Measurements from ENCODE around the gene GABBR2.
"Not testable (repeated sequence)": the region's sequence is repeated elsewhere in the genome, so short reads cannot be mapped to it uniquely, and the experiment has no call there.

GABBR2 gene

GRCh38 chr9:98515506-98516204 is 193.1 kb downstream of the GABBR2 start:
- DNase-seq (ENCODE audit: low spot score), result no peak

GRCh38 chr9:98514841-98515240 is 193.9 kb downstream of the GABBR2 start:
- DNase-seq (ENCODE audit: low spot score), result no peak

GRCh38 chr9:98508217-98508919 is 200.4 kb downstream of the GABBR2 start:
- DNase-seq (ENCODE audit: low spot score), result not testable (repeated sequence)

- DNase-seq (ENCODE audit: low spot score), result no peak
These were observed 202.2 kb downstream of the GABBR2 start for GRCh38 chr9:98506422-98507054.

- DNase-seq (ENCODE audit: low spot score), result no peak
These were observed 204.1 kb downstream of the GABBR2 start for GRCh38 chr9:98504298-98505282.

DNA sequence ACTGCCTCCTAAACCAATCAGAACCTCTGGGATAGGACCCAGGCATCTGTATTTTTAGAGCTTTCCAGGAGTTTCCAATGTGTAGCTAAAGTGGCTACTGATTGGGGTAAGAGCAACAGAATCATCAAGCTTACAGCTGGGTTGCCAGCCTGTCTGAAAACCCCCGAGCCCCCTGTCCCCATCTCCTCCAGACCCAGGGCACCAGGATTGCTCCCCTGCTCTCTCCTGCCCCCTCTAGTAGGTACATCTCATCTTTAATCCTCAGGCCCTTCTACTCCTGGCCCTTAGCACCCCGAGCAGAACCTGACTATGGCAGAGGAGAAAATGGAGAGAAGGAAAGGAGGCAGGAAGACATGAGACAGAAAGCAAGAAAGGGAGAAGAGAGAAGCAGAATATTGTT is 204.9 kb downstream of the GABBR2 start:
- no peak for DNase-seq (ENCODE audit: low spot score)

- no peak for DNase-seq (ENCODE audit: low spot score)
These were observed 205.8 kb downstream of the GABBR2 start for GRCh38 chr9:98502976-98503325.

GRCh38 chr9:98502311-98502975 is 206.3 kb downstream of the GABBR2 start:
- no peak for DNase-seq (ENCODE audit: low spot score)

DNA sequence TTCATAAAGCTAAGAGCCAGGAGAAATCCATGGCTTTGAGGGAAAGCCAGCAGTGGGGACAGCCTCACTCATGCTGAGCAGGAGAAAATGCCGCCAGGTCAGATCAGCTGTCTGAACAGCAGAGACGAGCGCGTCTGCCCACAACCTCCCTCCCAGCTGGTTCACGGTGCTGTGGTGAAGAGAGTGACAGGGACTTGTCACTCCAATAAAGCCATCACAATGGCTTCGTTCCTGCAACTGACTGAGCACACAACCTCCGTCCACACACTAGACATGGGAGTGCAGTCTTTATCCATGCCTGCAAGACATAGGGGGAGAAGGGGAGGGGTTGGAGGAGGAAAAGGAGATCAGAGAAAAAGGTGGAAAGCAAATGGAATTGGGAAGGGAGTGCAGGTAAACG is 206.9 kb downstream of the GABBR2 start:
- DNase-seq (ENCODE audit: low spot score), result no peak

- not testable (repeated sequence) for DNase-seq (ENCODE audit: low spot score)
These were observed 207.5 kb downstream of the GABBR2 start for GRCh38 chr9:98501259-98501658.

GRCh38 chr9:98500337-98500919 is 208.3 kb downstream of the GABBR2 start:
- DNase-seq (ENCODE audit: low spot score), result no peak

DNA sequence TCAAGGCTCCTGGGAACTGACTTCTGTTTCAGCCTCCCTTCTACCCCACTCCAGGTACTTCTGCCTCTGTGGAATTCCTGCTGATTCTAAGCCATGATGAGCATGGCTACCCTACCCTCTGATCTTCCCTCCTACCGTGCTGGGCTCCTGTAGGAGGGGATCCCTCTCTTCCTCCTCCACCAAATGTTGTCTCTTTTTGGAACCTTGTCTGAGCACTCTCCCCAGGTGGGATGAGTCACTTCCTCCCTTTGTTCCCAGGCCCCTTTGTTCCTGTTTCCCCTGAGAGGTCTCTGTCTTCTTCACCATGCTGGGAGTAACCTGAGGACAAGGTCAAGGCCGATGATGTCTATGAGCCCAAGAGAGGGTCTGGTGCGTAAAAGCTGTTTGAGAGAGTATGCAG is 213.2 kb downstream of the GABBR2 start:
- no peak for DNase-seq (ENCODE audit: low spot score)

- DNase-seq (ENCODE audit: low spot score), result no peak
These were observed 213.9 kb downstream of the GABBR2 start for GRCh38 chr9:98494852-98495251.

GRCh38 chr9:98491828-98492227 is 216.9 kb downstream of the GABBR2 start:
- DNase-seq (ENCODE audit: low spot score), result no peak

DNA sequence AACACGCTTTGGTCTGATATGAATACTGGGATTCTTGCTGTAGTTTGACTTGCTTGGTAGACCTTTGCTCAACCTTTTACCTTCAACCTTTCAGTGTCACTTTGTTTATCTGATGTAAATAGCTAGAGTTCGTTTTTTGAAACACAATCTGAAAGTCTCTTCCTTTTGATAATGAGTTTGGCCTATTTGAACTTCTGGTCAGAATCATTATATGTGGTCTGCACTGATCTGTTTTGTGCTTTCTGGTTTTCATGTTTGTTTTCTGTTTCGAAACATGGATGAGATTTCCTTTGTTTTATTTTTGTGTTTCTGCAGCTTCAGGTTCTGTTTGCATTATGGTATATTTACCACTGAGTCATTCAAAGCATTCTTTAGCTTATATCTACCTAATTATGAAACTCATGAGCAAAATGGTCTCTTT is 217.5 kb downstream of the GABBR2 start:
- DNase-seq (ENCODE audit: low spot score), result no peak

DNA sequence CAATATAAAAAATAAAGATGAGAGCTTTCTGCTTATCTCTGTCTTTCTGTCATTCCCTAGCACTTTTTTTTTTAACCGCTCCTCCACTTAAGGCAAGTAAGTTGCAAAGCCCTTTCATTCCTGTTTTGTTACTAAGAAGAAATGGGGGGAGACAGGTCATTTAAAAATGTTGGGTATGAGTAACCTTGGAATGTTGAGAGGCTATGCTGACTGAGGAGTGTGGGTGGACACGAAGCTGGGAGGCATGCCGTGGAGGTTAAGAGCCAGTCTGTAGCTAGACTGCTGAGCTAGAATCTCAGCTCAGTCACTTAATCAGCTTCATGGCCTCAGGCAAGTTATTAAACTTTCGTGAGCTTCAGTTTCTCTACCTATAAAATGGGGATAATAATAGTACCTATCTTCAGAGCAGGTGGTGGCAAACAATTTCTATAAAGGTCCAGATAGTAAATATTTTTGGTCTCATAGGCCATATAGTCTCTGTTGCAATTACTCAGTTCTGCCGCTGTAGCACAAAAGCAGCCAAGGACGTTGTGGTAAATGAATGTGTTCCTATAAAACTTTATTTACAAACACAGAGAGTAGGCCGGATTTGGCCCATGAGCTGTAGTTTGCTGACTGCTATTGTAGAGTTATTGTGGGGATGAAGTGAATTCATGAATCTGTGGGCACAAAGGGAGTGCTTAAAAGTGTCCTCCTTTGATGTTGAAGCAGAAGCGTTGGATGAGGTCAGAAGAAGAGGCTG is 220.0 kb downstream of the GABBR2 start:
- DNase-seq (ENCODE audit: low spot score), result peak; percentile 87

- no peak for DNase-seq (ENCODE audit: low spot score)
These were observed 223.0 kb downstream of the GABBR2 start for GRCh38 chr9:98485706-98486105.

- no peak for DNase-seq (ENCODE audit: low spot score)
These were observed 224.6 kb downstream of the GABBR2 start for GRCh38 chr9:98484162-98484561.

GRCh38 chr9:98482226-98482625 is 226.5 kb downstream of the GABBR2 start:
- no peak for DNase-seq (ENCODE audit: low spot score)

DNA sequence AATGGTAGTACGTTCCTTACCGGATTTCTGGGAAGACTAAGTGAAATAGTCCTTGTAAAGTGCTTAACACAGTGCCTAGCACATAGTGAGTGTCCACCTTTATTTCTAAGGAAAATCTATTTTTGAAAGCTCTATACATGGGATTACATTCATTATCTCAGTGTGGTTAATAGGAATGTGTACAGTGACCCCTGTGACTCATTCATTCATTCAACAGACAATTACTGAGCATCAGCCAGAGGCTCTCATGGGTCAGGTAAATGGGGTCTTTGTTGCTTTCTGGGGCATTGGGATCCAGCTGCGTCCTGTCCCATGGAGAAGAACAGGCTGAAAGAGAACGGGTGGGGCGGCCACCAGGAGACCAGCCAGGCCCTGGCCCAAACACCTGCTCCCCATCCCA is 227.1 kb downstream of the GABBR2 start:
- DNase-seq (ENCODE audit: low spot score), result no peak
